Activated CD8-positive, alpha-beta memory T cell treated with anti-CD3 and anti-CD28 coated beads, Interleukin-2, amount 50 U/mL, for 24 hours (primary cell): ENCODE data around the gene GREB1L.
"Not testable (repeated sequence)": the region's sequence is repeated elsewhere in the genome, so short reads cannot be mapped to it uniquely, and the experiment has no call there.

Experiments
- DNase-seq: peaks from one replicate; pipeline ENCODE4 v3.0.0-alpha.2; 2020; ENCODE audit errors: extremely low read depth

The GREB1L gene

GRCh38 chr18:21366896-21367295, 124.9 kb downstream of the GREB1L start:
- no peak for DNase-seq

GRCh38 chr18:21369146-21369545, 127.1 kb downstream of the GREB1L start:
- no peak for DNase-seq

- not testable (repeated sequence) for DNase-seq
Observed at GRCh38 chr18:21369597-21369996, 127.6 kb downstream of the GREB1L start.

GRCh38 chr18:21383031-21383430, 141.0 kb downstream of the GREB1L start:
- no peak for DNase-seq

- DNase-seq: no peak
Observed at GRCh38 chr18:21386523-21387240, 144.7 kb downstream of the GREB1L start.

- no peak for DNase-seq
Observed at GRCh38 chr18:21387886-21388285, 145.9 kb downstream of the GREB1L start.

GRCh38 chr18:21389283-21389682, 147.3 kb downstream of the GREB1L start:
- DNase-seq: no peak

- no peak for DNase-seq
Observed at GRCh38 chr18:21389903-21390302, 147.9 kb downstream of the GREB1L start.

- DNase-seq: no peak
Observed at GRCh38 chr18:21391074-21391673, 149.1 kb downstream of the GREB1L start.

- DNase-seq: no peak
Observed at GRCh38 chr18:21393986-21394385, 152.0 kb downstream of the GREB1L start.

- DNase-seq: no peak
Observed at GRCh38 chr18:21398121-21398520, 156.1 kb downstream of the GREB1L start.

GRCh38 chr18:21402272-21402671, 160.2 kb downstream of the GREB1L start:
- DNase-seq: no peak

- no peak for DNase-seq
Observed at GRCh38 chr18:21404426-21404825, 162.4 kb downstream of the GREB1L start.

- no peak for DNase-seq
Observed at GRCh38 chr18:21406116-21406515, 164.1 kb downstream of the GREB1L start.

GRCh38 chr18:21408681-21409080, 166.6 kb downstream of the GREB1L start:
- no peak for DNase-seq

- no peak for DNase-seq
Observed at GRCh38 chr18:21433436-21433835, 191.4 kb downstream of the GREB1L start.

- no peak for DNase-seq
Observed at GRCh38 chr18:21439431-21439846, 197.4 kb downstream of the GREB1L start.

GRCh38 chr18:21441670-21442069, 199.6 kb downstream of the GREB1L start:
- DNase-seq: no peak

- DNase-seq: no peak
Observed at GRCh38 chr18:21443776-21444464, 201.9 kb downstream of the GREB1L start.

- DNase-seq: no peak
Observed at GRCh38 chr18:21444465-21445212, 202.6 kb downstream of the GREB1L start.

- no peak for DNase-seq
Observed at GRCh38 chr18:21448299-21448698, 206.3 kb downstream of the GREB1L start.
